ENCODE measurements around the gene MYORG.

The MYORG gene

DNA sequence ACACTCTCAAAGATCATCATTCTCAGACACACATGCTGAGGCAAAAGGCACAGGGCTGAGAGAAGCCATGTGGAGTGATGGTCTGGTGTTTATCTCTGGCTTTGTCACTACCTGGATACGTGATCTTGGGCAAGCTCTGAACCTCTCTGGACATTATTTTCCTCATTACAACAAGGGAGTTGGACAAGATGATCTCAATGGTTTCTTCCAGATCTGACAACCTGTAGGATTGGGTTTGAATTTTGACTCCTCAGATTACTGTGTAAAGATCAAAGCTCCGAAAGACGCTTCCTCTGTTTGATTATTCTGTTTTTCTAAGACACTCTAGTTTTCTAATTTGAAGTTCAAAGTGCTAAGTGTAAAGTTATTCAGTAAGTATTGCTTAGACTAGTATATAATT lies 27.4 kb downstream of the MYORG start:
- Histone ChIP-seq H3K9me3 (ENCODE audit: insufficient read depth, low read length, severe bottlenecking) (no peaks in the 10 kb centered on the region), H3K4me3 (ENCODE audit: low read depth in 1 of 2, low read length in 2 of 2) (no peak overlapping the region), H3K4me1 (ENCODE audit: insufficient read depth, low read length) (no peaks in the 10 kb centered on the region), H3K4me2 (ENCODE audit: insufficient read depth, low read length) (no peak overlapping the region), H3K27ac (ENCODE audit: low read length) (no peak overlapping the region), H3K79me2 (ENCODE audit: insufficient read depth, low read length) (no peaks in the 10 kb centered on the region), H3K27me3 (ENCODE audit: insufficient read depth, low read length, poor library complexity) (no peaks in the 10 kb centered on the region), H2AFZ (ENCODE audit: low read depth, low read length) (no peak overlapping the region), H4K20me1 (ENCODE audit: insufficient read depth, low read length) (no peaks in the 10 kb centered on the region), H3K36me3 (ENCODE audit: insufficient read depth, low read length) (no peaks in the 10 kb centered on the region), H3K9ac (ENCODE audit: low read depth, low read length) (no peak overlapping the region)
- no peak for ATAC-seq (ENCODE audit: insufficient read depth, low read depth)
- DNase-seq: no peak
- TF ChIP-seq CTCF (IDR thresholded peaks at IDR 0.05; ENCODE audit: borderline replicate concordance, extremely low read depth, low read length, poor library complexity, severe bottlenecking) (no peak), EZH2 (IDR thresholded peaks at IDR 0.05; ENCODE audit: borderline replicate concordance, low read depth, low read length, severe bottlenecking) (no peak)

DNA sequence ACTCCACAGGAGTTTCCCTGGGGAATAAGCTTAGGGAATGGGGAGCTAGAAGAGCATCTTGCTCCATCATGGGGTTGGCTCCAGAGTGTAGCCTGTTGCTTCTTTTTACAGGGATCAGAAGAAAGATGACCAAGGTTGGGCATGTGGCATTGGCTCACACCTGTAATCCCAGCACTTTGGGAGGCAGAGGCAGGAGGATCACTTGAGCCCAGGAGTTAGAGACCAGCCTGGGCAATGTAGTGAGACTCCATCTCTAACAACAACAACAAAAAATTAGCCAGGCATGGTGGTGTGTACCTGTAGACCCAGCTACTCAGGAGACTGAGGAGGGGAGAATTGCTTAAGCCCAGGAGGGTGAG lies 28.9 kb downstream of the MYORG start:
- ATAC-seq (ENCODE audit: insufficient read depth, low read depth) (no peak), DNase-seq (no peak)
- no peak overlapping the region for H3K27ac ChIP-seq (ENCODE audit: low read length)
- no peaks in the 10 kb centered on the region for H3K4me1 ChIP-seq (ENCODE audit: insufficient read depth, low read length)
- no peak overlapping the region for H3K4me2 ChIP-seq (ENCODE audit: insufficient read depth, low read length)
- H3K9me3 ChIP-seq (ENCODE audit: insufficient read depth, low read length, severe bottlenecking): no peaks in the 10 kb centered on the region
- H3K4me3 ChIP-seq (ENCODE audit: low read depth in 1 of 2, low read length in 2 of 2): no peak overlapping the region
- no peaks in the 10 kb centered on the region for H3K79me2 ChIP-seq (ENCODE audit: insufficient read depth, low read length)
- no peak overlapping the region for H3K9ac ChIP-seq (ENCODE audit: low read depth, low read length)
- H3K36me3 ChIP-seq (ENCODE audit: insufficient read depth, low read length): peaks cover 13% of the 10 kb centered on the region
- TF ChIP-seq EZH2 (IDR thresholded peaks at IDR 0.05; ENCODE audit: borderline replicate concordance, low read depth, low read length, severe bottlenecking): no peak
- TF ChIP-seq CTCF (IDR thresholded peaks at IDR 0.05; ENCODE audit: borderline replicate concordance, extremely low read depth, low read length, poor library complexity, severe bottlenecking): no peak
- H3K27me3 ChIP-seq (ENCODE audit: insufficient read depth, low read length, poor library complexity): no peaks in the 10 kb centered on the region
- no peaks in the 10 kb centered on the region for H4K20me1 ChIP-seq (ENCODE audit: insufficient read depth, low read length)
- H2AFZ ChIP-seq (ENCODE audit: low read depth, low read length): no peak overlapping the region

DNA sequence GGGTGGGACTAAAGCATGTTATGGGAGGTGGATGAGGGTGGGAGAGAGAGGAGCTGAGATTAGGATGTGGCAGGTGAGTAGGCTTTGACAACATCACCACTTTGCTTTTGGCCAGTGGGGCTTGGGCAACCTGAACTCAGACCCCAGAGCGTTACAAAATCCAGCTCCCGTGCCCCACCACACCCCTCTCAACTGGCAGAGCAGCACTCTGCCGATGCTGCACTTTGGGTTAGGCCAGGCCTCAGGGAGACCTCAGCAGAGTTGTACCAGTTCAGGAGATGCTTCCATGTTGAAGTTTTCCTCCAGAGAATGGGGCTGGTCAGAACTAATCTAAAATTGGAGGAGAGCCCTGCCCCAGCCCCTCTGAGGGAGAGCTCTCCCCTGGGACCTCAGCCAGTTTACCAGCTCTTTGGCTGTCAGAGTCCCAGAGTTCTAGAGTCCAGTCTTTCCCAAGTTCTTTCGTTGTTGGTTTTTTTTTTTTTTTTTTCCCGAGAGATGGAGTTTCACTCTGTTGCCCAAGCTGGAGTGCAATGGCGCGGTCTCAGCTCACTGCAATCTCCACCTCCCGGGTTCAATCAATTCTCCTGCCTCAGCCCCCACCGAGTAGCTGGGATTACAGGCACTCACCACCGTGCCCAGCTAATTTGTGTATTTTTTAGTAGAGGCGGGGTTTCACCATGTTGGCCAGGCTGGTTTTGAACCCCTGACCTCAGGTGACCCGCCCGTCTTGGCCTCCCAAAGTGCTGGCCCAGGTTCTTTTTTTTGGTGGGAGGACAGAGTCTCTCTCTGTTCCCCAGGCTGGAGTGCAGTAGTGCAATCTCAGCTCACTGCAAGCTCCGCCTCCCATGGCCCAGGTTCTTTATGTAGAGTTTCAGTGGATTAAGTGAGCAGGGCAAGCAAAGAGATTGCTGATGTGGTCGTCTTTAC lies 29.6 kb downstream of the MYORG start:
- H3K27me3 ChIP-seq (ENCODE audit: insufficient read depth, low read length, poor library complexity): no peaks in the 10 kb centered on the region
- no peak overlapping the region for H3K4me3 ChIP-seq (ENCODE audit: low read depth in 1 of 2, low read length in 2 of 2)
- H3K9me3 ChIP-seq (ENCODE audit: insufficient read depth, low read length, severe bottlenecking): no peaks in the 10 kb centered on the region
- H2AFZ ChIP-seq (ENCODE audit: low read depth, low read length): no peak overlapping the region
- H3K4me1 ChIP-seq (ENCODE audit: insufficient read depth, low read length): no peaks in the 10 kb centered on the region
- H3K9ac ChIP-seq (ENCODE audit: low read depth, low read length): no peak overlapping the region
- TF ChIP-seq CTCF (IDR thresholded peaks at IDR 0.05; ENCODE audit: borderline replicate concordance, extremely low read depth, low read length, poor library complexity, severe bottlenecking) (no peak), EZH2 (IDR thresholded peaks at IDR 0.05; ENCODE audit: borderline replicate concordance, low read depth, low read length, severe bottlenecking) (no peak)
- no peaks in the 10 kb centered on the region for H3K79me2 ChIP-seq (ENCODE audit: insufficient read depth, low read length)
- H4K20me1 ChIP-seq (ENCODE audit: insufficient read depth, low read length): no peaks in the 10 kb centered on the region
- peaks cover 13% of the 10 kb centered on the region for H3K36me3 ChIP-seq (ENCODE audit: insufficient read depth, low read length)
- H3K4me2 ChIP-seq (ENCODE audit: insufficient read depth, low read length): no peak overlapping the region
- H3K27ac ChIP-seq (ENCODE audit: low read length): no peak overlapping the region
- no peak for DNase-seq
- ATAC-seq (ENCODE audit: insufficient read depth, low read depth): no peak
